GM06990 (cell line): ENCODE measurements around the gene KSR2.

Experiments used
- DNase-seq: peaks from one replicate; pipeline ENCODE4 v3.0.0-alpha.2; 2011; ENCODE audit not compliant: insufficient read length; ENCODE audit errors: extremely low read depth
- H3K27me3 ChIP-seq: replicated peaks from 2 replicates; pipeline ENCODE4 v1.6.0; 2011; ENCODE audit warnings: low read length; ENCODE audit not compliant: control insufficient read depth, insufficient read depth
- H3K36me3 ChIP-seq: 2 replicates; pipeline ENCODE4 v1.5.1; 2011; ENCODE audit warnings: low read length; ENCODE audit not compliant: control insufficient read depth, insufficient read depth
- H3K4me3 ChIP-seq: replicated peaks from 2 replicates; pipeline ENCODE4 v1.5.1; 2011; ENCODE audit warnings: low read depth, mild to moderate bottlenecking, control low read depth, low read length
- CTCF ChIP-seq: IDR thresholded peaks from 2 replicates; pipeline ENCODE4 v1.5.1; 2011; ENCODE audit warnings: low read length, control low read depth, mild to moderate bottlenecking, inconsistent platforms; ENCODE audit not compliant: insufficient read depth, poor library complexity, severe bottlenecking

Gene KSR2

GRCh38 chr12:117528538-117528937, 440.3 kb downstream of the KSR2 start:
- no peak for DNase-seq
- TF ChIP-seq CTCF: no peak
- Histone ChIP-seq H3K4me3 (no peak overlapping the region), H3K27me3 (no peaks in the 10 kb centered on the region; the same call in none of the 2 replicates), H3K36me3 (no peaks in the 10 kb centered on the region)

- TF ChIP-seq CTCF: no peak
Measured at GRCh38 chr12:117527479-117527855, 441.3 kb downstream of the KSR2 start.

GRCh38 chr12:117526757-117527478, 441.9 kb downstream of the KSR2 start:
- Histone ChIP-seq H3K4me3 (no peak overlapping the region), H3K27me3 (no peaks in the 10 kb centered on the region; the same call in none of the 2 replicates), H3K36me3 (no peaks in the 10 kb centered on the region)
- DNase-seq: no peak
- TF ChIP-seq CTCF: no peak

More at GRCh38 chr12:117527479-117527855, 441.3 kb downstream of the KSR2 start:
- Histone ChIP-seq H3K27me3 (no peaks in the 10 kb centered on the region; the same call in none of the 2 replicates), H3K36me3 (no peaks in the 10 kb centered on the region), H3K4me3 (no peak overlapping the region)
- DNase-seq: no peak

GRCh38 chr12:117525766-117526165, 443.0 kb downstream of the KSR2 start:
- no peak for TF ChIP-seq CTCF
- Histone ChIP-seq H3K36me3 (no peaks in the 10 kb centered on the region), H3K27me3 (no peaks in the 10 kb centered on the region; the same call in none of the 2 replicates), H3K4me3 (no peak overlapping the region)
- DNase-seq: no peak

- Histone ChIP-seq H3K36me3 (no peaks in the 10 kb centered on the region), H3K4me3 (no peak overlapping the region), H3K27me3 (no peaks in the 10 kb centered on the region; the same call in none of the 2 replicates)
- TF ChIP-seq CTCF: no peak
- DNase-seq: no peak
Measured at GRCh38 chr12:117524806-117525205, 444.0 kb downstream of the KSR2 start.
